Subcutaneous preadipocyte (primary cell): Measurements from ENCODE around the gene TBC1D5. TPM values are rescaled to one million over a fixed set of nuclear protein-coding genes. Genes with fewer than 3 reads are reported as not detected.

Source experiments
- small RNA-seq: library from RNA; depleted of rRNA; stranded (forward); fragments of <200 nt; gene quantifications from one replicate; pipeline ENCODE3, GENCODE V24; 2012
- total RNA-seq: library from RNA; depleted of rRNA; stranded (reverse); fragments of >200 nt; gene quantifications from 2 replicates; pipeline ENCODE4 v1.2.3, GENCODE V29; 2012

Gene TBC1D5
- total RNA-seq: 64.7 and 84.5 TPM in 2 replicates

GRCh38 chr3:17742102-17742879 lies at the start of gene TBC1D5:
TSS of gene TBC1D5 (minus strand) at chr3:17742631. CDS start at chr3:17508570, 234,061 bp downstream.

Small RNAs within 50 kb of the gene (small RNA-seq; reads per million reads assigned to genes)
- gene AC104451.1 (not detected), gene RNU7-10P (1.4 reads per million, percentile 71 among the genes with 10 or more reads in this experiment)
